ENCODE results near the gene OR51D1. TPM values are rescaled to one million over a fixed set of nuclear protein-coding genes. Genes with fewer than 3 reads are reported as not detected.

OR51D1 gene
- total and polyA plus RNA-seq, 10 donors: not detected

- WGBS, 5 donors: 40 to 81% (median 67%) methylated on average over 3 of the region's 3 CpGs
These were observed 27.5 kb downstream of the OR51D1 start for GRCh38 chr11:4664786-4665185.

GRCh38 chr11:4665424-4665823 is 28.1 kb downstream of the OR51D1 start:
- Histone ChIP-seq H3K4me1 (no peaks in the 10 kb centered on the region), H3K9me3 (no peaks in the 10 kb centered on the region), H3K4me3 (no peak overlapping the region), H3K27ac (no peak overlapping the region), H3K36me3 (no peaks in the 10 kb centered on the region), H3K27me3 (replicated peaks in 1 of 7) (peaks cover 0 to 7% (median 0%) of the 10 kb centered on the region in 7 donors)
- 69 to 89% (median 81%) methylated on average over 2 of the region's 2 CpGs for WGBS, 5 donors
- intact Hi-C loops (cut with DNase I; ENCODE audit: low total_unique reads): no loop called here
- TF ChIP-seq POLR2A (IDR thresholded peaks at IDR 0.05): no peak
- no peak for TF ChIP-seq POLR2AphosphoS5 (IDR thresholded peaks at IDR 0.05)
- TF ChIP-seq CTCF (IDR thresholded peaks at IDR 0.05 in 8 of 11, conservative IDR thresholded peaks at IDR 0.05 in 3 of 11): no peak
- no peak for DNase-seq

More at GRCh38 chr11:4664786-4665185, 27.5 kb downstream of the OR51D1 start:
- intact Hi-C loops (cut with DNase I; ENCODE audit: low total_unique reads): no loop called here
- H3K27ac ChIP-seq: no peak overlapping the region
- no peak overlapping the region for H3K4me3 ChIP-seq
- H3K36me3 ChIP-seq: no peaks in the 10 kb centered on the region
- TF ChIP-seq CTCF (IDR thresholded peaks at IDR 0.05 in 8 of 11, conservative IDR thresholded peaks at IDR 0.05 in 3 of 11): no peak
- TF ChIP-seq POLR2AphosphoS5 (IDR thresholded peaks at IDR 0.05): no peak
- TF ChIP-seq POLR2A (IDR thresholded peaks at IDR 0.05): no peak
- no peak for DNase-seq
- peaks cover 0 to 7% (median 0%) of the 10 kb centered on the region in 7 donors for H3K27me3 ChIP-seq (replicated peaks in 1 of 7)
- no peaks in the 10 kb centered on the region for H3K4me1 ChIP-seq
- no peaks in the 10 kb centered on the region for H3K9me3 ChIP-seq

GRCh38 chr11:4671741-4672140 is 34.5 kb downstream of the OR51D1 start:
- no peak for DNase-seq
- TF ChIP-seq POLR2AphosphoS5 (IDR thresholded peaks at IDR 0.05): no peak
- no peak for TF ChIP-seq POLR2A (IDR thresholded peaks at IDR 0.05)
- no peak for TF ChIP-seq CTCF (IDR thresholded peaks at IDR 0.05 in 8 of 11, conservative IDR thresholded peaks at IDR 0.05 in 3 of 11)
- Histone ChIP-seq H3K4me1 (no peaks in the 10 kb centered on the region), H3K27me3 (replicated peaks in 1 of 7) (peaks cover 0 to 16% (median 0%) of the 10 kb centered on the region in 7 donors), H3K36me3 (no peaks in the 10 kb centered on the region), H3K9me3 (no peaks in the 10 kb centered on the region), H3K4me3 (no peak overlapping the region), H3K27ac (no peak overlapping the region)
- intact Hi-C loops (cut with DNase I; ENCODE audit: low total_unique reads): no loop called here
- whole genome bisulfite sequencing, 5 donors: 77 to 93% (median 88%) methylated on average over 2 of the region's 2 CpGs

GRCh38 chr11:4672470-4672869 is 35.2 kb downstream of the OR51D1 start:
- TF ChIP-seq POLR2A (IDR thresholded peaks at IDR 0.05): no peak
- no peaks in the 10 kb centered on the region for H3K36me3 ChIP-seq
- WGBS, 5 donors: 61 to 81% (median 74%) methylated on average over 3 of the region's 3 CpGs

GRCh38 chr11:4673781-4674180 is 36.5 kb downstream of the OR51D1 start:
- TF ChIP-seq POLR2A (IDR thresholded peaks at IDR 0.05): no peak
- TF ChIP-seq CTCF (IDR thresholded peaks at IDR 0.05 in 8 of 11, conservative IDR thresholded peaks at IDR 0.05 in 3 of 11): no peak
- TF ChIP-seq POLR2AphosphoS5 (IDR thresholded peaks at IDR 0.05): no peak
- H3K4me3 ChIP-seq: no peak overlapping the region
- H3K36me3 ChIP-seq: no peaks in the 10 kb centered on the region
- no peaks in the 10 kb centered on the region for H3K9me3 ChIP-seq
- intact Hi-C loops (cut with DNase I; ENCODE audit: low total_unique reads): no loop called here
- H3K27ac ChIP-seq: no peak overlapping the region
- H3K4me1 ChIP-seq: no peaks in the 10 kb centered on the region
- DNase-seq: no peak
- H3K27me3 ChIP-seq (replicated peaks in 1 of 7): peaks cover 0 to 19% (median 0%) of the 10 kb centered on the region in 7 donors
- WGBS, 5 donors: 50 to 83% (median 77%) methylated on average over 2 of the region's 2 CpGs

More at GRCh38 chr11:4672470-4672869, 35.2 kb downstream of the OR51D1 start:
- peaks cover 0 to 19% (median 0%) of the 10 kb centered on the region in 7 donors for H3K27me3 ChIP-seq (replicated peaks in 1 of 7)
- H3K4me3 ChIP-seq: no peak overlapping the region
- no peak for DNase-seq
- H3K27ac ChIP-seq: no peak overlapping the region
- H3K9me3 ChIP-seq: no peaks in the 10 kb centered on the region
- intact Hi-C loops (cut with DNase I; ENCODE audit: low total_unique reads): no loop called here
- no peaks in the 10 kb centered on the region for H3K4me1 ChIP-seq
